Type B pancreatic cell (in vitro differentiated cells): ENCODE results near the gene RTN4RL1. TPM values are rescaled to one million over a fixed set of nuclear protein-coding genes. Genes with fewer than 3 reads are reported as not detected.
"Not testable (repeated sequence)": the region's sequence is repeated elsewhere in the genome, so short reads cannot be mapped to it uniquely, and the experiment has no call there.

Source experiments
- DNase-seq: peaks from one replicate; pipeline ENCODE4 v3.0.0; 2021; ENCODE audit warnings: mixed read lengths; ENCODE audit not compliant: unreplicated experiment; ENCODE audit errors: extremely low spot score
- H3K27ac Mint-ChIP-seq: 2 replicates; pipeline ENCODE4 v1.8.0; 2021; ENCODE audit warnings: mild to moderate bottlenecking, mixed read lengths
- H3K27me3 Mint-ChIP-seq: 2 replicates; pipeline ENCODE4 v1.8.0; 2021; ENCODE audit warnings: mixed read lengths
- H3K36me3 Mint-ChIP-seq: 2 replicates; pipeline ENCODE4 v1.8.0; 2021; ENCODE audit warnings: mixed read lengths
- H3K4me1 Mint-ChIP-seq: one replicate; pipeline ENCODE4 v1.8.0; 2021; ENCODE audit warnings: mixed read lengths; ENCODE audit not compliant: unreplicated experiment
- H3K4me3 Mint-ChIP-seq: 2 replicates; pipeline ENCODE4 v1.8.0; 2021; ENCODE audit warnings: mild to moderate bottlenecking, mixed read lengths
- H3K9me3 Mint-ChIP-seq: 2 replicates; pipeline ENCODE4 v1.8.0; 2021; ENCODE audit warnings: mixed read lengths
- total RNA-seq: library from RNA; stranded (reverse); gene quantifications from 2 replicates; pipeline ENCODE4 v1.2.1, GENCODE V29; 2021; ENCODE audit warnings: low replicate concordance
- TF ChIP-seq, protein P1 (sequence below): fragments of 200-600 bp; sonication (generic); conservative IDR thresholded peaks from 2 replicates; pipeline ENCODE4 v1.5.0; 2021; ENCODE audit warnings: antibody characterized with exemption, mild to moderate bottlenecking

The RTN4RL1 gene
- total RNA-seq, 1 donor from 2014 or later, result 1.7 TPM

- H3K36me3 Mint-ChIP-seq, result no peaks in the 10 kb centered on the region
- H3K27me3 Mint-ChIP-seq, result peaks cover 2% of the 10 kb centered on the region
- no peak for DNase-seq
Observed at GRCh38 chr17:1986783-1987451, 38.2 kb downstream of the RTN4RL1 start.

GRCh38 chr17:1985686-1986085, 39.4 kb downstream of the RTN4RL1 start:
- Mint-ChIP-seq H3K27me3 (peaks cover 2% of the 10 kb centered on the region), H3K36me3 (no peaks in the 10 kb centered on the region), H3K4me1 (peaks cover under 1% of the 10 kb centered on the region), H3K4me3 (no peak overlapping the region), H3K27ac (no peak overlapping the region), H3K9me3 (no peaks in the 10 kb centered on the region)
- TF ChIP-seq, protein P1, sequence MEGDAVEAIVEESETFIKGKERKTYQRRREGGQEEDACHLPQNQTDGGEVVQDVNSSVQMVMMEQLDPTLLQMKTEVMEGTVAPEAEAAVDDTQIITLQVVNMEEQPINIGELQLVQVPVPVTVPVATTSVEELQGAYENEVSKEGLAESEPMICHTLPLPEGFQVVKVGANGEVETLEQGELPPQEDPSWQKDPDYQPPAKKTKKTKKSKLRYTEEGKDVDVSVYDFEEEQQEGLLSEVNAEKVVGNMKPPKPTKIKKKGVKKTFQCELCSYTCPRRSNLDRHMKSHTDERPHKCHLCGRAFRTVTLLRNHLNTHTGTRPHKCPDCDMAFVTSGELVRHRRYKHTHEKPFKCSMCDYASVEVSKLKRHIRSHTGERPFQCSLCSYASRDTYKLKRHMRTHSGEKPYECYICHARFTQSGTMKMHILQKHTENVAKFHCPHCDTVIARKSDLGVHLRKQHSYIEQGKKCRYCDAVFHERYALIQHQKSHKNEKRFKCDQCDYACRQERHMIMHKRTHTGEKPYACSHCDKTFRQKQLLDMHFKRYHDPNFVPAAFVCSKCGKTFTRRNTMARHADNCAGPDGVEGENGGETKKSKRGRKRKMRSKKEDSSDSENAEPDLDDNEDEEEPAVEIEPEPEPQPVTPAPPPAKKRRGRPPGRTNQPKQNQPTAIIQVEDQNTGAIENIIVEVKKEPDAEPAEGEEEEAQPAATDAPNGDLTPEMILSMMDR, result no peak
- DNase-seq, result no peak

More at GRCh38 chr17:1986783-1987451, 38.2 kb downstream of the RTN4RL1 start:
- TF ChIP-seq, protein P1, result no peak
- no peak overlapping the region for H3K27ac Mint-ChIP-seq
- H3K4me1 Mint-ChIP-seq, result peaks cover 7% of the 10 kb centered on the region
- H3K4me3 Mint-ChIP-seq, result no peak overlapping the region
- no peaks in the 10 kb centered on the region for H3K9me3 Mint-ChIP-seq

GRCh38 chr17:1985093-1985492, 40.0 kb downstream of the RTN4RL1 start:
- no peaks in the 10 kb centered on the region for H3K36me3 Mint-ChIP-seq
- H3K9me3 Mint-ChIP-seq, result no peaks in the 10 kb centered on the region
- H3K27ac Mint-ChIP-seq, result no peak overlapping the region
- no peaks in the 10 kb centered on the region for H3K4me1 Mint-ChIP-seq
- no peak overlapping the region for H3K4me3 Mint-ChIP-seq
- TF ChIP-seq, protein P1, result no peak
- H3K27me3 Mint-ChIP-seq, result peaks cover 2% of the 10 kb centered on the region
- DNase-seq, result no peak

DNA sequence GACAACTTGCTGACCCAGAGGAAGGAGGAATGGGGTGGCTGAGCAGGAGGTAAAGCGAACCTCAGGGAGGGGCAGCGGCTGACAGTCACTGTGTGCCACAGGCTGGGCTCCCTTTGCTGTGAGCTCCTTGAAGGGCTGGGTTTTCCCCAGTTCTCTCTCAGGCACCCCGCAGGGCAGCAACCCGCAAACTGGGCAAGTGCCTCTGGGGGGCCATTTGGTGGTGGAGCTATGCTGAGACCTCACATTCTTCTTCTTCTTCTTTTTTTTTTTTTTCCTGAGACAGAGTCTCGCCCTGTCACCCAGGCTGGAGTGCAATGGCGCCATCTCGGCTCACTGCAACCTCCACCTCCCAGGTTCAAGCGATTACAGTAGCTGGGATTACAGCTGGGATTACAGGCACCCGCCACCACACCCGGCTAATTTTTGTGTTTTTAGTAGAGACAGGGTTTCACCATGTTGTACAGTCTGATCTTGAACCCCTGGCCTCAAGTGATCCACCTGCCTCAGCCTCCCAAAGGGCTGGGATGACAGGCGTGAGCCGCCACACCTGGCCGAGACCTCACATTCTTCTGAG, 42.3 kb downstream of the RTN4RL1 start:
- not testable (repeated sequence) for H3K36me3 Mint-ChIP-seq, H3K9me3 Mint-ChIP-seq, H3K27me3 Mint-ChIP-seq, DNase-seq, H3K4me3 Mint-ChIP-seq, H3K27ac Mint-ChIP-seq, H3K4me1 Mint-ChIP-seq

- DNase-seq, result no peak
- Mint-ChIP-seq H3K27ac (no peak overlapping the region), H3K9me3 (no peaks in the 10 kb centered on the region), H3K27me3 (peaks cover 8% of the 10 kb centered on the region), H3K4me1 (peaks cover 7% of the 10 kb centered on the region), H3K36me3 (no peaks in the 10 kb centered on the region), H3K4me3 (no peak overlapping the region)
- TF ChIP-seq, protein P1, result no peak
Observed at GRCh38 chr17:1980665-1981250, 44.4 kb downstream of the RTN4RL1 start.
